CD14-positive monocyte (primary cell): ENCODE measurements around the gene FADS1. TPM values are rescaled to one million over a fixed set of nuclear protein-coding genes. Genes with fewer than 3 reads are reported as not detected.

Source experiments
- DNase-seq, 3 donors: peaks; one replicate each; pipeline ENCODE4 v3.0.0-alpha.2; 2011 to 2022
- H2AFZ ChIP-seq: 2 replicates; pipeline ENCODE4 v1.6.0; 2012; ENCODE audit warnings: mild to moderate bottlenecking, low read depth, low read length, inconsistent platforms; ENCODE audit not compliant: insufficient read depth, poor library complexity, severe bottlenecking
- H3K27ac ChIP-seq, 2 donors: 1 replicate in 1 of 2; 2 replicates in 1 of 2; pipeline ENCODE4 v1.5.1; 2012 to 2013; ENCODE audit warnings: low read length in 2 of 2, control low read depth in 1 of 2, inconsistent platforms in 1 of 2, low read depth in 1 of 2, mild to moderate bottlenecking in 1 of 2
- H3K27me3 ChIP-seq, 2 donors: one replicate each; pipeline versions ENCODE4 v1.6.0 to v1.6.1; 2011 to 2013; ENCODE audit warnings: low read length in 2 of 2; ENCODE audit not compliant: control insufficient read depth in 2 of 2, insufficient read depth in 2 of 2
- H3K36me3 ChIP-seq, 2 donors: replicated peaks in 1 of 2; 1 replicate in 1 of 2; 2 replicates in 1 of 2; pipeline versions ENCODE4 v1.5.1 to v1.6.1; 2012 to 2013; ENCODE audit warnings: low read length in 2 of 2, control low read depth in 1 of 2, inconsistent platforms in 1 of 2, mild to moderate bottlenecking in 1 of 2; ENCODE audit not compliant: insufficient read depth in 2 of 2, control insufficient read depth in 1 of 2
- H3K4me1 ChIP-seq, 2 donors: 1 replicate in 1 of 2; 2 replicates in 1 of 2; pipeline versions ENCODE4 v1.5.1 to v1.6.1; 2012 to 2013; ENCODE audit warnings: low read length in 2 of 2, control low read depth in 1 of 2, inconsistent platforms in 1 of 2, mild to moderate bottlenecking in 1 of 2, moderate library complexity in 1 of 2; ENCODE audit not compliant: insufficient read depth in 2 of 2, control insufficient read depth in 1 of 2
- H3K4me2 ChIP-seq: replicated peaks from 2 replicates; pipeline ENCODE3; 2012; ENCODE audit warnings: low read length, moderate library complexity, mild to moderate bottlenecking; ENCODE audit not compliant: poor library complexity, severe bottlenecking; ENCODE audit errors: extremely low read depth
- H3K4me3 ChIP-seq, 3 experiments: fragments of 200-600 bp in 1 of 3; sonication (generic) in 1 of 3; replicated peaks in 1 of 3; 1 replicate in 2 of 3; 2 replicates in 1 of 3; pipeline ENCODE4 v1.5.1; 2011 to 2013; ENCODE audit warnings: low read length in 3 of 3, mild to moderate bottlenecking in 3 of 3, control low read depth in 2 of 3, low read depth in 2 of 3, inconsistent platforms in 1 of 3, moderate library complexity in 1 of 3
- H3K79me2 ChIP-seq: 2 replicates; pipeline ENCODE4 v1.6.0; 2012; ENCODE audit warnings: mild to moderate bottlenecking, control low read depth, inconsistent platforms, low read length, moderate library complexity; ENCODE audit not compliant: insufficient read depth
- H3K9ac ChIP-seq: 2 replicates; pipeline ENCODE4 v1.6.0; 2017; ENCODE audit warnings: low read length, mild to moderate bottlenecking; ENCODE audit not compliant: insufficient read depth, poor library complexity, severe bottlenecking
- H3K9me3 ChIP-seq, 2 donors: replicated peaks in 1 of 2; 1 replicate in 1 of 2; 2 replicates in 1 of 2; pipeline versions ENCODE4 v1.5.1 to v1.6.1; 2012 to 2013; ENCODE audit warnings: low read length in 2 of 2, control low read depth in 1 of 2; ENCODE audit not compliant: control insufficient read depth in 1 of 2, insufficient read depth in 1 of 2
- H4K20me1 ChIP-seq: 2 replicates; pipeline ENCODE4 v1.6.0; 2012; ENCODE audit warnings: mild to moderate bottlenecking, low read length, control low read depth, moderate library complexity; ENCODE audit not compliant: insufficient read depth
- H3K27ac Mint-ChIP-seq, 7 donors: one replicate each; pipeline ENCODE4 v1.8.0; 2020; ENCODE audit warnings: mild to moderate bottlenecking in 7 of 7, mixed read lengths in 7 of 7, moderate library complexity in 6 of 7, inconsistent platforms in 2 of 7
- H3K27me3 Mint-ChIP-seq, 3 donors: one replicate each; pipeline ENCODE4 v1.8.0; 2021 to 2022; ENCODE audit warnings: low read depth in 3 of 3, mild to moderate bottlenecking in 3 of 3, mixed read lengths in 3 of 3, moderate library complexity in 3 of 3, inconsistent platforms in 1 of 3
- H3K36me3 Mint-ChIP-seq, 2 donors: one replicate each; pipeline ENCODE4 v1.8.0; 2020; ENCODE audit warnings: mixed read lengths in 2 of 2, inconsistent platforms in 1 of 2, mild to moderate bottlenecking in 1 of 2
- H3K4me1 Mint-ChIP-seq: one replicate; pipeline ENCODE4 v1.8.0; 2020; ENCODE audit warnings: mild to moderate bottlenecking, mixed read lengths
- H3K4me3 Mint-ChIP-seq, 2 donors: one replicate each; pipeline ENCODE4 v1.8.0; 2020; ENCODE audit warnings: mild to moderate bottlenecking in 2 of 2, mixed read lengths in 2 of 2, moderate library complexity in 1 of 2
- H3K9me3 Mint-ChIP-seq, 7 donors: one replicate each; pipeline ENCODE4 v1.8.0; 2020 to 2022; ENCODE audit warnings: mixed read lengths in 7 of 7, mild to moderate bottlenecking in 6 of 7, moderate library complexity in 6 of 7, inconsistent platforms in 2 of 7
- CTCF ChIP-seq: fragments of 200-600 bp; IDR thresholded peaks from one replicate; pipeline ENCODE4 v1.8.0; 2022; ENCODE audit warnings: antibody characterized with exemption, mild to moderate bottlenecking
- WGBS: methylation state at CpG from one replicate; pipeline ENCODE4 v1.1.5; 2013; ENCODE audit warnings: missing lambda C conversion rate; ENCODE audit not compliant: insufficient coverage; 5-methylcytosine and 5-hydroxymethylcytosine counted together
- intact Hi-C, 2 donors: fragments of 100-400 bp; cut with micrococcal nuclease; formaldehyde crosslinking; loops; one replicate each; pipeline versions ENCODE4 v1.15.0 to v1.15.1; 2023
- polyA plus RNA-seq, 3 donors: library from polyadenylated mRNA; depleted of rRNA in 1 of 3; unstranded in 2 of 3; stranded (reverse) in 1 of 3; fragments of 300-500 nt in 2 of 3; fragments of >200 nt in 1 of 3; fragmentation: Illumina TruSeq in 2 of 3; gene quantifications; 1 replicate in 2 of 3; 2 replicates in 1 of 3; pipeline ENCODE4 v1.2.3, GENCODE V29; 2012 to 2021

Gene FADS1
- polyA plus RNA-seq, 3 donors = 10.6 to 31.8 (median 29.2) TPM

GRCh38 chr11:61775606-61776554, 40.9 kb downstream of the FADS1 start:
- peaks cover 24 to 30% of the 10 kb centered on the region in 2 donors for H3K4me1 ChIP-seq

GRCh38 chr11:61775106-61775505, 41.7 kb downstream of the FADS1 start:
- WGBS = 91% methylated on average over 4 of the region's 6 CpGs
- H3K27me3 Mint-ChIP-seq = peaks cover 14 to 28% (median 22%) of the 10 kb centered on the region in 3 donors
- H3K9me3 ChIP-seq = no peaks in the 10 kb centered on the region
- H3K9ac ChIP-seq = no peak overlapping the region
- peaks cover 29% of the 10 kb centered on the region for H3K4me1 Mint-ChIP-seq
- no peak overlapping the region for H3K27ac ChIP-seq
- no peak for TF ChIP-seq CTCF
- no peak overlapping the region for H3K4me3 ChIP-seq
- H2AFZ ChIP-seq = no peak overlapping the region
- H4K20me1 ChIP-seq = no peaks in the 10 kb centered on the region
- H3K36me3 ChIP-seq = no peaks in the 10 kb centered on the region
- no peaks in the 10 kb centered on the region for H3K36me3 Mint-ChIP-seq
- no peaks in the 10 kb centered on the region for H3K79me2 ChIP-seq
- no peak overlapping the region for H3K4me2 ChIP-seq
- DNase-seq = no peak
- intact Hi-C loops = no loop called here
- peaks cover 0 to 3% (median 0%) of the 10 kb centered on the region in 7 donors for H3K9me3 Mint-ChIP-seq
- peaks cover 0 to 8% of the 10 kb centered on the region in 2 donors for H3K27me3 ChIP-seq
- H3K27ac Mint-ChIP-seq = no peak overlapping the region
- H3K4me1 ChIP-seq = peaks cover 24 to 30% of the 10 kb centered on the region in 2 donors
- H3K4me3 Mint-ChIP-seq = no peak overlapping the region

More at GRCh38 chr11:61775606-61776554, 40.9 kb downstream of the FADS1 start:
- Mint-ChIP-seq H3K27me3 (peaks cover 14 to 29% (median 22%) of the 10 kb centered on the region in 3 donors), H3K4me3 (peak overlapping the region in 1 of 2 donors; percentile 85), H3K4me1 (peaks cover 29% of the 10 kb centered on the region), H3K27ac (no peak overlapping the region), H3K9me3 (peaks cover 0 to 3% (median 0%) of the 10 kb centered on the region in 7 donors), H3K36me3 (no peaks in the 10 kb centered on the region)
- 90% methylated on average over 17 of the region's 20 CpGs for WGBS
- Histone ChIP-seq H3K27ac (no peak overlapping the region), H3K4me3 (no peak overlapping the region), H3K4me2 (no peak overlapping the region), H3K36me3 (no peaks in the 10 kb centered on the region), H2AFZ (no peak overlapping the region), H3K9ac (no peak overlapping the region), H3K27me3 (peaks cover 0 to 8% of the 10 kb centered on the region in 2 donors), H3K79me2 (no peaks in the 10 kb centered on the region), H3K9me3 (no peaks in the 10 kb centered on the region), H4K20me1 (no peaks in the 10 kb centered on the region)
- intact Hi-C loops = no loop called here
- DNase-seq = no peak
- TF ChIP-seq CTCF = no peak
